ENCODE data around the gene PAM16. TPM values are rescaled to one million over a fixed set of nuclear protein-coding genes. Genes with fewer than 3 reads are reported as not detected.

Gene PAM16
- total RNA-seq, 8 experiments from 2014 or later: 52.1 to 82.1 (median 66.8) TPM

GRCh38 chr16:4330277-4330874, 20.7 kb downstream of the PAM16 start:
- 17 to 36% (median 34%) methylated on average over 2 to 6 of the region's 14 CpGs; no CpG with 5 or more reads in 6 of the 10 experiments for WGBS, 10 experiments
- in situ Hi-C loops (cut with MboI; ENCODE audit: low pct_unique_long_range_greater_than_20kb in 2 of 9, low sequenced_read_pairs in 9 of 9, unreplicated experiment in 9 of 9): loop anchor here in 1 of 9 experiments (10.0 kb wide), 1 partner anchor 46 kb away; no protein-coding TSS in a partner anchor
- H3K27ac ChIP-seq: no peak overlapping the region

GRCh38 chr16:4328782-4329775, 22.0 kb downstream of the PAM16 start:
- Histone ChIP-seq H3K4me3 (peak overlapping the region in 2 of 5 donors; percentile 32 to 47), H3K4me1 (replicated peaks in 1 of 2) (peaks cover 22 to 29% of the 10 kb centered on the region in 2 donors), H3K27ac (peak overlapping the region; percentile 79 to 93)
- peak in 3 of 8 experiments; percentile 1 to 8 (median 5) for ATAC-seq (replicated peaks in 6 of 8)
- in situ Hi-C loops (cut with MboI; ENCODE audit: low pct_unique_long_range_greater_than_20kb in 2 of 9, low sequenced_read_pairs in 9 of 9, unreplicated experiment in 9 of 9): no loop called here
- WGBS, 10 experiments: 0 to 65% (median 42%) methylated on average over 1 to 4 of the region's 17 CpGs; no CpG with 5 or more reads in 4 of the 10 experiments

More at GRCh38 chr16:4330277-4330874, 20.7 kb downstream of the PAM16 start:
- Histone ChIP-seq H3K4me3 (no peak overlapping the region), H3K4me1 (replicated peaks in 1 of 2) (peaks cover 20 to 21% of the 10 kb centered on the region in 2 donors)
- peak in 4 of 8 experiments; percentile 7 to 80 (median 58) for ATAC-seq (replicated peaks in 6 of 8)

GRCh38 chr16:4328046-4328781, 22.9 kb downstream of the PAM16 start:
- Histone ChIP-seq H3K4me3 (peak overlapping the region; percentile 20 to 47 (median 32)), H3K27ac (peak overlapping the region; percentile 79 to 93), H3K4me1 (replicated peaks in 1 of 2) (peaks cover 30 to 38% of the 10 kb centered on the region in 2 donors)
- in situ Hi-C loops (cut with MboI; ENCODE audit: low pct_unique_long_range_greater_than_20kb in 2 of 9, low sequenced_read_pairs in 9 of 9, unreplicated experiment in 9 of 9): no loop called here
- 0 to 44% methylated on average over 2 to 3 of the region's 30 CpGs; no CpG with 5 or more reads in 8 of the 10 experiments for WGBS, 10 experiments
- ATAC-seq (replicated peaks in 6 of 8): peak; percentile 81 to 89 (median 84)

GRCh38 chr16:4327386-4328045, 23.6 kb downstream of the PAM16 start:
- peak overlapping the region; percentile 79 to 93 for H3K27ac ChIP-seq
- in situ Hi-C loops (cut with MboI; ENCODE audit: low pct_unique_long_range_greater_than_20kb in 2 of 9, low sequenced_read_pairs in 9 of 9, unreplicated experiment in 9 of 9): no loop called here
- WGBS, 10 experiments: 33% methylated on average over 3 of the region's 57 CpGs; no CpG with 5 or more reads in 9 of the 10 experiments

GRCh38 chr16:4325253-4325758, 25.8 kb downstream of the PAM16 start:
- Histone ChIP-seq H3K27ac (no peak overlapping the region), H3K4me1 (replicated peaks in 1 of 2) (peaks cover 38 to 50% of the 10 kb centered on the region in 2 donors), H3K4me3 (no peak overlapping the region)
- no peak for ATAC-seq (replicated peaks in 6 of 8)
- 20 to 100% (median 100%) methylated on average over 1 to 4 of the region's 6 CpGs; no CpG with 5 or more reads in 4 of the 10 experiments for WGBS, 10 experiments
- in situ Hi-C loops (cut with MboI; ENCODE audit: low pct_unique_long_range_greater_than_20kb in 2 of 9, low sequenced_read_pairs in 9 of 9, unreplicated experiment in 9 of 9): no loop called here

More at GRCh38 chr16:4327386-4328045, 23.6 kb downstream of the PAM16 start:
- Histone ChIP-seq H3K4me3 (peak overlapping the region; percentile 20 to 47 (median 32)), H3K4me1 (replicated peaks in 1 of 2) (peaks cover 30 to 41% of the 10 kb centered on the region in 2 donors)
- ATAC-seq (replicated peaks in 6 of 8): peak in 7 of 8 experiments; percentile 5 to 52 (median 43)

GRCh38 chr16:4324492-4325252, 26.4 kb downstream of the PAM16 start:
- in situ Hi-C loops (cut with MboI; ENCODE audit: low pct_unique_long_range_greater_than_20kb in 2 of 9, low sequenced_read_pairs in 9 of 9, unreplicated experiment in 9 of 9): no loop called here
- peak overlapping the region; percentile 63 to 69 for H3K27ac ChIP-seq
- ATAC-seq (replicated peaks in 6 of 8): no peak

GRCh38 chr16:4323845-4324488, 27.2 kb downstream of the PAM16 start:
- H3K4me1 ChIP-seq (replicated peaks in 1 of 2): peaks cover 45 to 56% of the 10 kb centered on the region in 2 donors
- 0 to 67% (median 25%) methylated on average over 1 to 2 of the region's 12 CpGs; no CpG with 5 or more reads in 6 of the 10 experiments for WGBS, 10 experiments
- peak overlapping the region; percentile 63 to 69 for H3K27ac ChIP-seq
- ATAC-seq (replicated peaks in 6 of 8): peak; percentile 14 to 49 (median 34)
- peak overlapping the region in 1 of 5 donors; percentile 2 for H3K4me3 ChIP-seq
- in situ Hi-C loops (cut with MboI; ENCODE audit: low pct_unique_long_range_greater_than_20kb in 2 of 9, low sequenced_read_pairs in 9 of 9, unreplicated experiment in 9 of 9): no loop called here

More at GRCh38 chr16:4324492-4325252, 26.4 kb downstream of the PAM16 start:
- Histone ChIP-seq H3K4me1 (replicated peaks in 1 of 2) (peaks cover 45 to 56% of the 10 kb centered on the region in 2 donors), H3K4me3 (peak overlapping the region in 1 of 5 donors; percentile 2)
- 69 to 82% (median 80%) methylated on average over 1 to 10 of the region's 22 CpGs; no CpG with 5 or more reads in 6 of the 10 experiments for WGBS, 10 experiments

- Histone ChIP-seq H3K4me1 (replicated peaks in 1 of 2) (peaks cover 45 to 57% of the 10 kb centered on the region in 2 donors), H3K27ac (peak overlapping the region; percentile 63 to 69), H3K4me3 (no peak overlapping the region)
- 60 to 100% methylated on average over 1 of the region's 21 CpGs; no CpG with 5 or more reads in 8 of the 10 experiments for WGBS, 10 experiments
- in situ Hi-C loops (cut with MboI; ENCODE audit: low pct_unique_long_range_greater_than_20kb in 2 of 9, low sequenced_read_pairs in 9 of 9, unreplicated experiment in 9 of 9): no loop called here
- no peak for ATAC-seq (replicated peaks in 6 of 8)
These were observed 27.9 kb downstream of the PAM16 start for GRCh38 chr16:4323071-4323844.

GRCh38 chr16:4322121-4323052, 28.7 kb downstream of the PAM16 start:
- Histone ChIP-seq H3K27ac (no peak overlapping the region), H3K4me3 (no peak overlapping the region), H3K4me1 (replicated peaks in 1 of 2) (peaks cover 53 to 64% of the 10 kb centered on the region in 2 donors)
- in situ Hi-C loops (cut with MboI; ENCODE audit: low pct_unique_long_range_greater_than_20kb in 2 of 9, low sequenced_read_pairs in 9 of 9, unreplicated experiment in 9 of 9): no loop called here
- WGBS, 10 experiments: 100% methylated on average over 1 to 3 of the region's 30 CpGs; no CpG with 5 or more reads in 8 of the 10 experiments
- ATAC-seq (replicated peaks in 6 of 8): no peak
